Muscle of leg (tissue), 11 donors: ENCODE results near the gene CAPN2. TPM values are rescaled to one million over a fixed set of nuclear protein-coding genes. Genes with fewer than 3 reads are reported as not detected.

Source experiments
- DNase-seq: peaks from one replicate; pipeline ENCODE4 v3.0.0; 2013
- H3K27ac ChIP-seq: one replicate; pipeline ENCODE4 v1.5.1; 2013; ENCODE audit warnings: mild to moderate bottlenecking, low read length, control low read depth
- H3K27me3 ChIP-seq: one replicate; pipeline ENCODE4 v1.6.1; 2013; ENCODE audit warnings: low read length; ENCODE audit not compliant: control insufficient read depth, insufficient read depth
- H3K36me3 ChIP-seq: one replicate; pipeline ENCODE4 v1.6.1; 2013; ENCODE audit warnings: low read length; ENCODE audit not compliant: control insufficient read depth, insufficient read depth
- H3K4me1 ChIP-seq: one replicate; pipeline ENCODE4 v1.6.1; 2013; ENCODE audit warnings: low read length; ENCODE audit not compliant: control insufficient read depth, insufficient read depth
- H3K4me3 ChIP-seq: one replicate; pipeline ENCODE4 v1.5.1; 2013; ENCODE audit warnings: low read length, control low read depth
- H3K9me3 ChIP-seq: replicated peaks from 2 replicates; pipeline ENCODE4 v1.6.1; 2013; ENCODE audit warnings: low read depth, low read length; ENCODE audit not compliant: control insufficient read depth
- WGBS: methylation state at CpG from one replicate; pipeline ENCODE4 v1.1.5; 2013; ENCODE audit warnings: missing lambda C conversion rate; ENCODE audit not compliant: insufficient coverage; 5-methylcytosine and 5-hydroxymethylcytosine counted together
- polyA plus RNA-seq, 8 donors: library from polyadenylated mRNA; unstranded; fragments of 120-200 nt; gene quantifications; one replicate each; pipeline versions ENCODE4 v1.2.1 to v1.2.3, GENCODE V29; 2013; ENCODE audit warnings: inconsistent platforms in 1 of 8, low replicate concordance in 1 of 8; ENCODE audit not compliant: insufficient read length in 8 of 8, insufficient read depth in 1 of 8
- total RNA-seq: library from RNA; stranded (reverse); fragments of 120-200 nt; gene quantifications from one replicate; pipeline ENCODE4 v1.2.4, GENCODE V29; 2013

CAPN2 gene
- total and polyA plus RNA-seq, 9 donors: 82.6 to 130 (median 99.1) TPM

- H3K4me1 ChIP-seq: peaks cover 23% of the 10 kb centered on the region
- 62% methylated on average over 5 of the region's 6 CpGs for WGBS
- H3K4me3 ChIP-seq: no peak overlapping the region
- no peaks in the 10 kb centered on the region for H3K27me3 ChIP-seq
- DNase-seq: no peak
- peaks cover 76% of the 10 kb centered on the region for H3K36me3 ChIP-seq
- no peaks in the 10 kb centered on the region for H3K9me3 ChIP-seq
- peak overlapping the region; percentile 50 for H3K27ac ChIP-seq
Measured at GRCh38 chr1:223774134-223774814, 61.9 kb downstream of the CAPN2 start.

- peaks cover 69% of the 10 kb centered on the region for H3K36me3 ChIP-seq
- H3K27ac ChIP-seq: peak overlapping the region; percentile 64
- H3K9me3 ChIP-seq: no peaks in the 10 kb centered on the region
- no peak overlapping the region for H3K4me3 ChIP-seq
- no CpG with 5 or more reads among the region's 4 CpGs for WGBS
- peaks cover 23% of the 10 kb centered on the region for H3K4me1 ChIP-seq
- peak; percentile 90 for DNase-seq
- H3K27me3 ChIP-seq: no peaks in the 10 kb centered on the region
Measured at GRCh38 chr1:223775054-223775453, 62.7 kb downstream of the CAPN2 start.

GRCh38 chr1:223775711-223776074 lies 63.4 kb downstream of the CAPN2 start:
- no CpG with 5 or more reads among the region's 1 CpG for WGBS
- Histone ChIP-seq H3K9me3 (no peaks in the 10 kb centered on the region), H3K4me3 (no peak overlapping the region), H3K36me3 (peaks cover 67% of the 10 kb centered on the region), H3K4me1 (peaks cover 23% of the 10 kb centered on the region), H3K27ac (peak overlapping the region; percentile 64), H3K27me3 (no peaks in the 10 kb centered on the region)
- no peak for DNase-seq

- peaks cover 20% of the 10 kb centered on the region for H3K4me1 ChIP-seq
- 53% methylated on average over 7 of the region's 9 CpGs for WGBS
- no peaks in the 10 kb centered on the region for H3K9me3 ChIP-seq
- no peak for DNase-seq
- peaks cover 61% of the 10 kb centered on the region for H3K36me3 ChIP-seq
- H3K27ac ChIP-seq: peak overlapping the region; percentile 38
- no peaks in the 10 kb centered on the region for H3K27me3 ChIP-seq
- no peak overlapping the region for H3K4me3 ChIP-seq
Measured at GRCh38 chr1:223776075-223776814, 63.9 kb downstream of the CAPN2 start.

GRCh38 chr1:223776826-223777454 lies 64.6 kb downstream of the CAPN2 start:
- Histone ChIP-seq H3K36me3 (peaks cover 55% of the 10 kb centered on the region), H3K4me3 (no peak overlapping the region), H3K27me3 (no peaks in the 10 kb centered on the region), H3K9me3 (no peaks in the 10 kb centered on the region), H3K27ac (no peak overlapping the region), H3K4me1 (peaks cover 18% of the 10 kb centered on the region)
- WGBS: 48% methylated on average over 10 of the region's 10 CpGs
- DNase-seq: no peak

GRCh38 chr1:223780318-223780717 lies 68.0 kb downstream of the CAPN2 start:
- peaks cover 47% of the 10 kb centered on the region for H3K36me3 ChIP-seq
- no peak overlapping the region for H3K4me3 ChIP-seq
- peaks cover 5% of the 10 kb centered on the region for H3K4me1 ChIP-seq
- H3K27me3 ChIP-seq: no peaks in the 10 kb centered on the region
- WGBS: 90% methylated on average over 5 of the region's 8 CpGs
- no peak for DNase-seq
- H3K9me3 ChIP-seq: no peaks in the 10 kb centered on the region
- H3K27ac ChIP-seq: no peak overlapping the region

GRCh38 chr1:223780949-223781348 lies 68.6 kb downstream of the CAPN2 start:
- H3K27me3 ChIP-seq: no peaks in the 10 kb centered on the region
- H3K27ac ChIP-seq: no peak overlapping the region
- H3K36me3 ChIP-seq: peaks cover 46% of the 10 kb centered on the region
- H3K9me3 ChIP-seq: no peaks in the 10 kb centered on the region
- 58% methylated on average over 2 of the region's 6 CpGs for WGBS
- DNase-seq: no peak
- no peak overlapping the region for H3K4me3 ChIP-seq
- H3K4me1 ChIP-seq: peaks cover 4% of the 10 kb centered on the region

- DNase-seq: no peak
- Histone ChIP-seq H3K36me3 (peaks cover 36% of the 10 kb centered on the region), H3K27ac (no peak overlapping the region), H3K4me3 (no peak overlapping the region), H3K27me3 (no peaks in the 10 kb centered on the region), H3K9me3 (no peaks in the 10 kb centered on the region), H3K4me1 (no peaks in the 10 kb centered on the region)
- no CpG with 5 or more reads among the region's 1 CpG for WGBS
Measured at GRCh38 chr1:223783676-223784075, 71.3 kb downstream of the CAPN2 start.

GRCh38 chr1:223784541-223784940 lies 72.2 kb downstream of the CAPN2 start:
- H3K27ac ChIP-seq: no peak overlapping the region
- DNase-seq: peak; percentile 57
- no peaks in the 10 kb centered on the region for H3K9me3 ChIP-seq
- 100% methylated on average over 1 of the region's 4 CpGs for WGBS
- no peaks in the 10 kb centered on the region for H3K4me1 ChIP-seq
- no peak overlapping the region for H3K4me3 ChIP-seq
- no peaks in the 10 kb centered on the region for H3K27me3 ChIP-seq
- H3K36me3 ChIP-seq: peaks cover 29% of the 10 kb centered on the region

- no peaks in the 10 kb centered on the region for H3K4me1 ChIP-seq
- 40% methylated on average over 1 of the region's 5 CpGs for WGBS
- no peak for DNase-seq
- no peak overlapping the region for H3K4me3 ChIP-seq
- H3K9me3 ChIP-seq: no peaks in the 10 kb centered on the region
- H3K27ac ChIP-seq: no peak overlapping the region
- H3K27me3 ChIP-seq: no peaks in the 10 kb centered on the region
- peaks cover 31% of the 10 kb centered on the region for H3K36me3 ChIP-seq
Measured at GRCh38 chr1:223785808-223786207, 73.5 kb downstream of the CAPN2 start.
